PC-9 (cell line): Measurements from ENCODE around the gene PRKCB. TPM values are rescaled to one million over a fixed set of nuclear protein-coding genes. Genes with fewer than 3 reads are reported as not detected.

ENCODE experiments used
- BruUV-seq: library from RNA; stranded (reverse); fragments of 400-500 nt; replicated peaks from 2 replicates; lab custom pipeline; 2021; lab: Mats Ljungman, UMichigan
- CTCF ChIA-PET: fragments of 300-600 bp; sonication (Branson Sonifier 250); formaldehyde crosslinking; loops from one replicate; lab custom pipeline; 2022; ENCODE audit warnings: antibody characterized with exemption; lab: Charles Lee
- POLR2A ChIA-PET: fragments of 300-600 bp; sonication (Branson Sonifier 250); formaldehyde crosslinking; loops from one replicate; lab custom pipeline; 2022; ENCODE audit warnings: antibody characterized with exemption; ENCODE audit not compliant: unreplicated experiment; lab: Charles Lee
- DNase-seq, 2 experiments: peaks; one replicate each; pipeline versions ENCODE4 v3.0.0 to v3.0.0-alpha.2; 2015 to 2022; ENCODE audit warnings: mixed read lengths in 1 of 2
- H2AFZ ChIP-seq: fragments of 200-600 bp; sonication (generic); 2 replicates; pipeline ENCODE4 v1.8.1; 2017; ENCODE audit warnings: antibody characterized with exemption
- H3F3A ChIP-seq: fragments of 200-600 bp; sonication (generic); 2 replicates; pipeline ENCODE4 v1.8.1; 2017; ENCODE audit warnings: antibody characterized with exemption, mild to moderate bottlenecking, low read depth; ENCODE audit not compliant: insufficient read depth
- H3K27ac ChIP-seq: fragments of 200-600 bp; sonication (generic); 2 replicates; pipeline ENCODE4 v1.6.1; 2016; ENCODE audit warnings: mixed run types
- H3K27me3 ChIP-seq: fragments of 200-600 bp; sonication (generic); 2 replicates; pipeline ENCODE4 v1.6.1; 2016; ENCODE audit warnings: low read depth, mixed run types; ENCODE audit not compliant: insufficient read depth
- H3K36me3 ChIP-seq: fragments of 200-600 bp; sonication (generic); 2 replicates; pipeline ENCODE4 v1.6.1; 2016; ENCODE audit warnings: low read depth, mixed run types
- H3K4me1 ChIP-seq: fragments of 200-600 bp; sonication (generic); replicated peaks from 2 replicates; pipeline ENCODE4 v1.6.1; 2016; ENCODE audit warnings: mixed run types; ENCODE audit not compliant: insufficient read depth
- H3K4me2 ChIP-seq: fragments of 200-600 bp; sonication (generic); 2 replicates; pipeline ENCODE4 v1.6.1; 2017; ENCODE audit warnings: mixed run types
- H3K4me3 ChIP-seq: fragments of 200-600 bp; sonication (generic); 2 replicates; pipeline ENCODE4 v1.6.1; 2016; ENCODE audit warnings: mixed run types
- H3K79me2 ChIP-seq: fragments of 200-600 bp; sonication (generic); 2 replicates; pipeline ENCODE4 v1.6.1; 2017; ENCODE audit warnings: low read depth, mixed run types
- H3K9me2 ChIP-seq: fragments of 200-600 bp; sonication (generic); 2 replicates; pipeline ENCODE4 v1.8.1; 2017; ENCODE audit warnings: mild to moderate bottlenecking; ENCODE audit not compliant: insufficient read depth
- H3K9me3 ChIP-seq: fragments of 200-600 bp; sonication (generic); 2 replicates; pipeline ENCODE4 v1.8.1; 2016; ENCODE audit warnings: low read depth; ENCODE audit not compliant: insufficient read depth
- H4K20me1 ChIP-seq: fragments of 200-600 bp; sonication (generic); 2 replicates; pipeline ENCODE4 v1.8.1; 2017; ENCODE audit not compliant: insufficient read depth
- CTCF ChIP-seq: fragments of 200-600 bp; sonication (generic); conservative IDR thresholded peaks from 2 replicates; pipeline ENCODE4 v1.6.1; 2017; ENCODE audit warnings: mixed run types, antibody characterized with exemption, mild to moderate bottlenecking, moderate library complexity
- EZH2 ChIP-seq: fragments of 200-600 bp; sonication (generic); IDR thresholded peaks from 2 replicates; pipeline ENCODE4 v1.8.0; 2017; ENCODE audit warnings: antibody characterized with exemption, low read depth
- intact Hi-C: fragments of 100-400 bp; cut with micrococcal nuclease; formaldehyde crosslinking; loops from one replicate; pipeline ENCODE4 v1.10.0; 2022; ENCODE audit not compliant: unreplicated experiment
- total RNA-seq: library from RNA; stranded (reverse); gene quantifications from 2 replicates; pipeline ENCODE4 v1.2.3, GENCODE V29; 2021

Gene PRKCB
- total RNA-seq, 1 experiment from 2014 or later, result not detected

- no peak for DNase-seq
- CTCF ChIA-PET, result no interaction called here
These were observed 30.1 kb downstream of the PRKCB start for GRCh38 chr16:23865853-23866252.

GRCh38 chr16:23866621-23867020, 30.8 kb downstream of the PRKCB start:
- no TSS peak for BruUV-seq
- Histone ChIP-seq H3K4me3 (no peak overlapping the region), H3K36me3 (no peaks in the 10 kb centered on the region), H3K27ac (no peak overlapping the region), H3F3A (no peaks in the 10 kb centered on the region), H2AFZ (no peak overlapping the region), H3K9me3 (no peaks in the 10 kb centered on the region), H3K4me1 (no peaks in the 10 kb centered on the region), H3K9me2 (no peaks in the 10 kb centered on the region), H3K79me2 (no peaks in the 10 kb centered on the region), H4K20me1 (no peaks in the 10 kb centered on the region), H3K4me2 (no peak overlapping the region), H3K27me3 (peaks cover 69% of the 10 kb centered on the region)
- ChIA-PET CTCF (no interaction called here), POLR2A (no interaction called here)
- no peak for DNase-seq
- TF ChIP-seq CTCF, result no peak
- no peak for TF ChIP-seq EZH2
- intact Hi-C loops, result no loop called here

More at GRCh38 chr16:23865853-23866252, 30.1 kb downstream of the PRKCB start:
- Histone ChIP-seq H3K27ac (no peak overlapping the region), H3F3A (no peaks in the 10 kb centered on the region), H2AFZ (no peak overlapping the region), H3K4me1 (no peaks in the 10 kb centered on the region), H4K20me1 (no peaks in the 10 kb centered on the region), H3K4me3 (no peak overlapping the region), H3K36me3 (no peaks in the 10 kb centered on the region), H3K79me2 (no peaks in the 10 kb centered on the region), H3K27me3 (peaks cover 68% of the 10 kb centered on the region), H3K4me2 (no peak overlapping the region), H3K9me3 (no peaks in the 10 kb centered on the region), H3K9me2 (no peaks in the 10 kb centered on the region)
- TF ChIP-seq EZH2 (no peak), CTCF (no peak)
- intact Hi-C loops, result no loop called here
- BruUV-seq, result no TSS peak
- POLR2A ChIA-PET, result no interaction called here

- peaks cover 67% of the 10 kb centered on the region for H3K27me3 ChIP-seq
- no peaks in the 10 kb centered on the region for H4K20me1 ChIP-seq
- POLR2A ChIA-PET, result no interaction called here
- no peak overlapping the region for H3K4me3 ChIP-seq
- H3K9me2 ChIP-seq, result no peaks in the 10 kb centered on the region
- CTCF ChIA-PET, result no interaction called here
- DNase-seq, result no peak
- H3K9me3 ChIP-seq, result no peaks in the 10 kb centered on the region
- no peak overlapping the region for H3K4me2 ChIP-seq
- intact Hi-C loops, result no loop called here
- H3K27ac ChIP-seq, result no peak overlapping the region
- H3K36me3 ChIP-seq, result no peaks in the 10 kb centered on the region
- H2AFZ ChIP-seq, result no peak overlapping the region
- no peaks in the 10 kb centered on the region for H3F3A ChIP-seq
- H3K79me2 ChIP-seq, result no peaks in the 10 kb centered on the region
- no peak for TF ChIP-seq CTCF
- no peak for TF ChIP-seq EZH2
- no peaks in the 10 kb centered on the region for H3K4me1 ChIP-seq
- BruUV-seq, result no TSS peak
These were observed 31.8 kb downstream of the PRKCB start for GRCh38 chr16:23867566-23867965.
